BJ (cell line): Measurements from ENCODE around the gene DNAJB4. TPM values are rescaled to one million over a fixed set of nuclear protein-coding genes. Genes with fewer than 3 reads are reported as not detected.

Source experiments
- CTCF ChIA-PET: fragments of 350-600 bp; formaldehyde crosslinking; extraction: SDS; loops from one replicate; lab custom pipeline; 2021; ENCODE audit warnings: antibody characterized with exemption, inconsistent platforms; lab: Yijun Ruan, JAX
- POLR2A ChIA-PET: fragments of 300-600 bp; sonication (Branson Sonifier 250); formaldehyde crosslinking; extraction: SDS; loops from one replicate; lab custom pipeline; 2021; ENCODE audit warnings: antibody characterized with exemption; lab: Charles Lee
- DNase-seq: peaks from one replicate; pipeline ENCODE4 v3.0.0-alpha.2; 2011; ENCODE audit warnings: low read depth
- H3K27me3 ChIP-seq: 2 replicates; pipeline ENCODE4 v1.6.0; 2011; ENCODE audit warnings: low read length; ENCODE audit not compliant: control insufficient read depth, insufficient read depth
- H3K36me3 ChIP-seq: 2 replicates; pipeline ENCODE4 v1.5.1; 2011; ENCODE audit warnings: low read length; ENCODE audit not compliant: control insufficient read depth, insufficient read depth
- H3K4me3 ChIP-seq: 2 replicates; pipeline ENCODE4 v1.5.1; 2011; ENCODE audit warnings: low read depth, mild to moderate bottlenecking, control low read depth, low read length
- polyA plus RNA-seq: library from polyadenylated mRNA; depleted of rRNA; stranded (reverse); fragments of >200 nt; gene quantifications from 2 replicates; pipeline ENCODE4 v1.2.3, GENCODE V29; 2011
- TF ChIP-seq, protein P1 (sequence below): IDR thresholded peaks from 2 replicates; pipeline ENCODE4 v1.5.1; 2011; ENCODE audit warnings: low read depth, mild to moderate bottlenecking, control low read depth, inconsistent platforms, low read length, moderate library complexity; ENCODE audit not compliant: insufficient read depth

DNAJB4 gene
- polyA plus RNA-seq, 1 experiment: 16.7 TPM

DNA sequence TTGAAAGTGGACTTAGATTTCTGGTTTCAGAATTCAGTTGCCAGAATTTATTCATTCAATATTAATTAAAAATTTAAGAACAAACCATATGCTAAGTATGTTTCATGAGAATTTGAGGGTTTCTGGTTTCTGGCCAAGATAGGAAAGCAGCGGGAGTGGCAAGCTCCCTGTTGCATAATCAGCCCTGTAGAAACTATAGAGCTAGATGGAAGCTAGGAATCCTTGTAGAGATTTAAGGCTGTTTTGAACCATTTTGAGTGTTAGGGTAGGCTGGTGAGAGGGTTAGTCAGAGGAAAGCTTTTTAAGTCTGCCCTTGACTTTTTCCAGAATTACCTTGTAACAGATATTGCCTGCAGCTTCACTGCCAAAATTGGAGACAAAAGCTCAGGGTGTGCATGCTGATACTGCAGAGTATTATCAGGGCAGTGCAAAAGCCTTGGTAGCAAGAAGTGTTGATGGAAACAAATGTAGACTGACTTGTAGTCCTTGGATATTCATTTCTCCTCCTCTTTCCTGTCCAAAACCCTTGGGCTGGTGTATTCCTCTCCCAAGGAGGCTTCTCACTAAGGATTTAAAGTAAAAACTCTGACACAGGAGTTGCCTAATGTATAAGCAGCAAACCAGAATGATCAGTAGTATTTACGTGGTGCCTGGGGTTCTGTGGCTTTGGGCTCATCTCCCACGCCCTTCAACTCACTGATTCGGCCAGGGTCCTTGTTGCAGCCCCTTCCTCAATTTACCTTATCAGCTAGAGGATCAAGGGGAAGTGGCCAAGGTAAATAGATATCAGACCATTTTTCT is 28.5 kb downstream of the DNAJB4 start:
- H3K36me3 ChIP-seq: no peaks in the 10 kb centered on the region
- TF ChIP-seq, protein P1, sequence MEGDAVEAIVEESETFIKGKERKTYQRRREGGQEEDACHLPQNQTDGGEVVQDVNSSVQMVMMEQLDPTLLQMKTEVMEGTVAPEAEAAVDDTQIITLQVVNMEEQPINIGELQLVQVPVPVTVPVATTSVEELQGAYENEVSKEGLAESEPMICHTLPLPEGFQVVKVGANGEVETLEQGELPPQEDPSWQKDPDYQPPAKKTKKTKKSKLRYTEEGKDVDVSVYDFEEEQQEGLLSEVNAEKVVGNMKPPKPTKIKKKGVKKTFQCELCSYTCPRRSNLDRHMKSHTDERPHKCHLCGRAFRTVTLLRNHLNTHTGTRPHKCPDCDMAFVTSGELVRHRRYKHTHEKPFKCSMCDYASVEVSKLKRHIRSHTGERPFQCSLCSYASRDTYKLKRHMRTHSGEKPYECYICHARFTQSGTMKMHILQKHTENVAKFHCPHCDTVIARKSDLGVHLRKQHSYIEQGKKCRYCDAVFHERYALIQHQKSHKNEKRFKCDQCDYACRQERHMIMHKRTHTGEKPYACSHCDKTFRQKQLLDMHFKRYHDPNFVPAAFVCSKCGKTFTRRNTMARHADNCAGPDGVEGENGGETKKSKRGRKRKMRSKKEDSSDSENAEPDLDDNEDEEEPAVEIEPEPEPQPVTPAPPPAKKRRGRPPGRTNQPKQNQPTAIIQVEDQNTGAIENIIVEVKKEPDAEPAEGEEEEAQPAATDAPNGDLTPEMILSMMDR: no peak
- no peaks in the 10 kb centered on the region for H3K27me3 ChIP-seq
- no peak overlapping the region for H3K4me3 ChIP-seq
- DNase-seq: no peak
- POLR2A ChIA-PET: no interaction called here
- CTCF ChIA-PET: interaction anchor here (1.2 to 1.3 kb wide), 2 partner anchors 10 to 11 kb away, joined by 3 read pairs; no protein-coding TSS in a partner anchor

DNA sequence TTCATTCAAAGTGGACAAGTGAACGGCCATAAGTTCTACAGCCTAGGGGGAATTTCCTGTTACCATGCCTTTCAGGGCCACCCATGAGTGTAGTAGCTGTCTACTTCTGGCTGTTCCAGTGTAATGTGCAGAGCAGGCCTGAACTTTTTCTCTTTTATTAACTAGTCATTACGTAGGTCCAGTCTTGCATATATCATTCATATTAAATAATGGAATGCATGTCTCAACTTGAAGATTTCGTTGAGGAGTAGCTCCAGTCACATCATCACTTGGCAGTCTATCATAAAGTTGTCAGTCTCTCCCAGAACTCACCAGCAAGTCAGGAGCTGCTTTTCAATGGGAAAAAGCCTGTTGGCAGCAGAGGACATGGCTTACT is 29.0 kb downstream of the DNAJB4 start:
- TF ChIP-seq, protein P1: no peak
- no peaks in the 10 kb centered on the region for H3K36me3 ChIP-seq
- POLR2A ChIA-PET: no interaction called here

GRCh38 chr1:78035121-78035520 is 30.4 kb downstream of the DNAJB4 start:
- DNase-seq: no peak
- ChIA-PET CTCF (no interaction called here), POLR2A (no interaction called here)
- no peak overlapping the region for H3K4me3 ChIP-seq
- H3K36me3 ChIP-seq: no peaks in the 10 kb centered on the region
- no peaks in the 10 kb centered on the region for H3K27me3 ChIP-seq
- TF ChIP-seq, protein P1: no peak

More for the DNA sequence above, 29.0 kb downstream of the DNAJB4 start:
- CTCF ChIA-PET: interaction anchor here (1.3 kb wide), 1 partner anchor 9 kb away, joined by 3 read pairs; no protein-coding TSS in a partner anchor
- Histone ChIP-seq H3K27me3 (no peaks in the 10 kb centered on the region), H3K4me3 (no peak overlapping the region)
- DNase-seq: no peak

GRCh38 chr1:78036450-78036849 is 31.7 kb downstream of the DNAJB4 start:
- no peaks in the 10 kb centered on the region for H3K36me3 ChIP-seq
- CTCF ChIA-PET: interaction anchor here (1.5 kb wide), 1 partner anchor 11 kb away, joined by 4 read pairs; no protein-coding TSS in a partner anchor
- DNase-seq: no peak
- no peak overlapping the region for H3K4me3 ChIP-seq
- POLR2A ChIA-PET: no interaction called here
- TF ChIP-seq, protein P1: no peak
- no peaks in the 10 kb centered on the region for H3K27me3 ChIP-seq

GRCh38 chr1:78038071-78038470 is 33.3 kb downstream of the DNAJB4 start:
- TF ChIP-seq, protein P1: no peak
- no peaks in the 10 kb centered on the region for H3K27me3 ChIP-seq
- H3K36me3 ChIP-seq: no peaks in the 10 kb centered on the region
- no peak overlapping the region for H3K4me3 ChIP-seq
- CTCF ChIA-PET: no interaction called here
- POLR2A ChIA-PET: no interaction called here
- DNase-seq: no peak
